Activated T-cell treated with anti-CD3 and anti-CD28 coated beads for 48 hours (primary cell): ENCODE measurements around the gene GINM1.
A peak's percentile ranks its signal among the peaks of the same experiment; 100 is the strongest.

ENCODE experiments used
- DNase-seq: peaks from one replicate; pipeline ENCODE4 v3.0.0-alpha.2; 2020; ENCODE audit warnings: low read depth

Gene GINM1

GRCh38 chr6:149565527-149566409 lies at the start of gene GINM1:
GINM1 (plus strand) TSS chr6:149566375; CDS start chr6:149566415, 40 bp downstream.
- peak; percentile 97 for DNase-seq

GRCh38 chr6:149529650-149530049 lies 36.5 kb upstream of the GINM1 start:
- DNase-seq, result no peak

GRCh38 chr6:149534742-149535141 lies 31.4 kb upstream of the GINM1 start:
- DNase-seq, result no peak

GRCh38 chr6:149541139-149541538 lies 25.0 kb upstream of the GINM1 start:
- no peak for DNase-seq

- no peak for DNase-seq
Measured at GRCh38 chr6:149544646-149545257, 21.4 kb upstream of the GINM1 start.

GRCh38 chr6:149545258-149545753 lies 20.9 kb upstream of the GINM1 start:
- DNase-seq, result peak; percentile 28

GRCh38 chr6:149545754-149546471 lies 20.3 kb upstream of the GINM1 start, which contains the start of gene PPIL4:
PPIL4 (minus strand) TSS chr6:149546043; CDS start chr6:149546005, 38 bp downstream.
- DNase-seq, result peak; percentile 97

GRCh38 chr6:149551920-149552319 lies 14.3 kb upstream of the GINM1 start:
- no peak for DNase-seq

GRCh38 chr6:149558029-149558428 lies 8.1 kb upstream of the GINM1 start:
- no peak for DNase-seq

- DNase-seq, result no peak
Measured at GRCh38 chr6:149559389-149559788, 6.8 kb upstream of the GINM1 start.

- no peak for DNase-seq
Measured at GRCh38 chr6:149560736-149561135, 5.4 kb upstream of the GINM1 start.

GRCh38 chr6:149563203-149563927 lies 2.8 kb upstream of the GINM1 start:
- no peak for DNase-seq

GRCh38 chr6:149563928-149564325 lies 2.2 kb upstream of the GINM1 start:
- DNase-seq, result no peak

GRCh38 chr6:149566410-149567193 lies 427 bp downstream of the GINM1 start:
- peak; percentile 43 for DNase-seq

- DNase-seq, result no peak
Measured at GRCh38 chr6:149567194-149567586, 1.0 kb downstream of the GINM1 start.

GRCh38 chr6:149567945-149568585 lies 1.9 kb downstream of the GINM1 start:
- no peak for DNase-seq

- DNase-seq, result no peak
Measured at GRCh38 chr6:149580880-149581279, 14.7 kb downstream of the GINM1 start.

- DNase-seq, result no peak
Measured at GRCh38 chr6:149581349-149581748, 15.2 kb downstream of the GINM1 start.

GRCh38 chr6:149586149-149586548 lies 20.0 kb downstream of the GINM1 start:
- no peak for DNase-seq

GRCh38 chr6:149592983-149593382 lies 26.8 kb downstream of the GINM1 start:
- DNase-seq, result no peak
